AG09309 (cell line): ENCODE data around the gene MAP1A.

Source experiments
- DNase-seq: peaks from one replicate; pipeline ENCODE4 v3.0.0-alpha.2; 2010; ENCODE audit warnings: low read depth
- H3K4me3 ChIP-seq: 2 replicates; pipeline ENCODE4 v1.5.1; 2011; ENCODE audit warnings: mild to moderate bottlenecking, low read depth, low read length, moderate library complexity; ENCODE audit not compliant: control insufficient read depth
- TF ChIP-seq, protein P1 (sequence below): IDR thresholded peaks from 2 replicates; pipeline ENCODE4 v1.5.1; 2011; ENCODE audit warnings: mild to moderate bottlenecking, low read depth, low read length, inconsistent platforms; ENCODE audit not compliant: insufficient read depth, control insufficient read depth; ENCODE audit errors: missing control alignments

The MAP1A gene

DNA sequence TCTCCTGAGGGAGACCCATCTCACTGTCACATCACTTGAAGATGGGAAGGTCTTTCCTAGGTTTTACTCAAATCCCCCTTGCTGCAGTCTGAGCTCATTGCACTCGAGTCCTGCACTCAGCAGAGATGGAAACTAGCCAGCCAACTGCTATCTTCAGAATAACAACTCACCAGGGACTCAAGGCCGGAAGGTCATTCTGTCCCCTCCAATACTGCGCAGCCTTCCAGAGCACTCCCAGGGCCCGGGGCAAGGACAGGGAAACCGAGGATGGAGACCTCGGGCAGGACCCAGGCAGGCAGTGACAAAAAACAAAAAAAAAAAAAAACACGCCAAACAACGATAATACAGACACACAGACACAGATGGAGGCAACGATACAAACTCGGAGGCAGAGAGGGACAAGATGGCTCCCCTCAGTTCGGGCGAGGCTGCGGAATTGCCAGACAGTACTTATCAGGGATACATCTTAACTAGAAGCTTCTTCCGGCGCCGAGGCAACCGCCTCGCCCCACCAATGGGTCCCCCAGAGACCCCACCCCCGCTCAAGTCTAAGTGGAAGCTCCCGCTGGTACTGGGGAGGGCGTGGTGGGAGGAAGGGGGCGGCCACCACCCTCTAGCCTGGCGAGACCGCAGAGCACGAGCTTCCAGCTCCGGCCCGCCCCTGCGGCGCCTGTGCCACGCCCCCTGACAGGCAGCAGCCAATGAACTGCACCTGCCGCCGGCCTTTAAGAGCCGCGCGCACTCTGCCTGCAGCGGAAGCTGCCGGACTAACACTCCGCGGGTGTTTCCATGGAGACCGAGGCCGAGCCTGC lies 7.0 kb upstream of the MAP1A start:
- peak; percentile 93 for DNase-seq
- H3K4me3 ChIP-seq, result peak overlapping the region; percentile 60
- TF ChIP-seq, protein P1, sequence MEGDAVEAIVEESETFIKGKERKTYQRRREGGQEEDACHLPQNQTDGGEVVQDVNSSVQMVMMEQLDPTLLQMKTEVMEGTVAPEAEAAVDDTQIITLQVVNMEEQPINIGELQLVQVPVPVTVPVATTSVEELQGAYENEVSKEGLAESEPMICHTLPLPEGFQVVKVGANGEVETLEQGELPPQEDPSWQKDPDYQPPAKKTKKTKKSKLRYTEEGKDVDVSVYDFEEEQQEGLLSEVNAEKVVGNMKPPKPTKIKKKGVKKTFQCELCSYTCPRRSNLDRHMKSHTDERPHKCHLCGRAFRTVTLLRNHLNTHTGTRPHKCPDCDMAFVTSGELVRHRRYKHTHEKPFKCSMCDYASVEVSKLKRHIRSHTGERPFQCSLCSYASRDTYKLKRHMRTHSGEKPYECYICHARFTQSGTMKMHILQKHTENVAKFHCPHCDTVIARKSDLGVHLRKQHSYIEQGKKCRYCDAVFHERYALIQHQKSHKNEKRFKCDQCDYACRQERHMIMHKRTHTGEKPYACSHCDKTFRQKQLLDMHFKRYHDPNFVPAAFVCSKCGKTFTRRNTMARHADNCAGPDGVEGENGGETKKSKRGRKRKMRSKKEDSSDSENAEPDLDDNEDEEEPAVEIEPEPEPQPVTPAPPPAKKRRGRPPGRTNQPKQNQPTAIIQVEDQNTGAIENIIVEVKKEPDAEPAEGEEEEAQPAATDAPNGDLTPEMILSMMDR, result peak; percentile 38

DNA sequence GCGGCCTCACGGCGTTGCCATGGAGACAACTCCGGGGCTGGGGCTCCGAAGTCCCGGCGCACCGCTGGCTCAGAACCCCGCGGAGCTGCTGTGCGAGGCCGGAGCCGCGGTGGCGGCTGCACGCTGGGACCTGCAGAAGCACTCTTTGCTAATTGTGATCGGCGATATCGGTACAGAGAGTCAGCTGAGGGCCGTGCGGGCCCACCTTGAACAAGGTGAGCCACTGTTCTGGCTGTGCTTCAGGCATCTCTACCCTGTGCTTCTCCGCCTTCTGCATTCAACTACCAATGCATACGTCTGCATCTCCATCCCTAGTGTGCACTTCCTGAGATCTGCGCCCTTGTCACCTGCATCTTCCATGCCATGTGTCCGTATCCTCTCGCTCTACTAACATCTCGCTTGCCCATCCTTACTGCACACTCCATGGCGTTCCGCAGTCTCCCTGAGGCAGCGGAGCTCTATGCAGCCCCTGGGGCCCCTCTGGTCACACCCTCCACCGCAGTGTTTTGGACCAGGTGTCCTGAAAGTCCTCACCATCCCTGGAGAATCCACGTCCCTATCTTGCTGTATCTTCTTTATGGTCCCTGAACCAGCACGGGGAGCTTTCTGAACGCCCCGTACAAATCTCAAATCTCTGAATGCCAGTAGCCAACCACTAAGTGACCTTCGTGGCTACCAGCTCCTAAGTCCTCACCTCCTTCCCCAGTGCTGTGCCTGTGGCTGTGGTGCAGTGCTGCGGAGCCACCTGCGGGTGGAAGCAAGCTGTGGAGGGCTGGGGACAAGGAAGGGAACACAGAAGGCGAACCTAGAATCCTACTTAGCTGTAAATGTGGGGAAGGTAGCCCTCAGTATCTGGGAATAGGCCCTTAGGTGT lies 6.2 kb upstream of the MAP1A start:
- DNase-seq, result no peak
- H3K4me3 ChIP-seq, result peak overlapping the region; percentile 60
- TF ChIP-seq, protein P1, result peak; percentile 41

DNA sequence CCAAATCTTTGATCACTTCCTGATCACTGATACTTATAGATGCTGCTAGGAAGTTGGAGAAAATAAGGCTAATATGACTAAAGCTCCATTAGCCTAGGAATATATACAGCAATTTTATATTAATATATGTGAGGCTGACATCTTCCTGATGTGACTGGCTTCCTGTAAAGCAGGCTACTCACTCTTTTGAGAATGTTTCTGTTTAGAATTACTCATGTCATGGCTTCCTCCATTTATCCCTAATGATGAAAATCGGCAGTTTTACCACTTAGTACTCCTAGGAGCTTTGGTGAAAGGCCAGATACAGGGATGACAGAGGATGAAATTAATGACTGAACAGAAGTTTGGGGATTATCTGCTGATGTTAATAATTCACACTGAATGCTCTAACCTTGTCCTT lies 3.9 kb upstream of the MAP1A start:
- TF ChIP-seq, protein P1, result no peak

DNA sequence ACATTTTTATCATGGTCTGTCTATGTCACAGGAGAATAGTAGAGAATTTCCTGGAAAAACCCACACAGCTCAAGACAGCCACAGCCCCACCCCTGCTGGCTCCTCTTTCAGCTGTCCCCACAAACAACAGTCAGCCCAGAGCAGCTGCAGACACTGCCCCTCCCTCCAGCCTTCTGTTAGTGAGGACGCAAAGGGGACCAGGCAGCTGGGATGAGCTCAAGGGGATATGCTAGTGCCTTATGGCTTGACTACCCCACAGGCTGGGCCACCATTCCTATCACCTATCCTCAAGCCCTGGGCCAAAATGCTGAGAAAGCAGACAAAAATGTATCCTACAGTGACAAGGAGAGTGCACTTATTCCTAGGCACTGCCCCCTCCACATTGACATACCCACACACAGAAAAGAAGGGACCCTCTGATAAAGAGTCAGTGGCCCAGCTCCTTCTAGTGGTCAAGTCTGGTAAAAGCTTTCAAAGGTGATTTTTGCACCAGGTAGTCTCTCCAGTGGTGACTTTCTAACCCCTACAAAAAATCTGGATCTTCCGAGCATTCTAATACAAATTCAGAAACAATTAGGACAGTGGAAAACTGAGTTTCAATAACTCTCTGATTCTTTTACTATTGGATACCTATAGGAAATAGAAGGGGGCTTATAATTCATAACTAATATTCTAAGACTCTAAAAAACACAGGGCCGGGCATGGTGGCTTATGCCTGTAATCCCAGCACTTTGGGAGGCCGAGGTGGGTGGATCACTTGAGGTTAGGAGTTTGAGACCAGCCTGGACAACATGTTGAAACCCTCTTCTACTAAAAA lies 3.0 kb upstream of the MAP1A start:
- no peak for DNase-seq
- H3K4me3 ChIP-seq, result no peak overlapping the region
- TF ChIP-seq, protein P1, result peak; percentile 61

More for the DNA sequence above, 3.9 kb upstream of the MAP1A start:
- DNase-seq, result no peak
- no peak overlapping the region for H3K4me3 ChIP-seq

DNA sequence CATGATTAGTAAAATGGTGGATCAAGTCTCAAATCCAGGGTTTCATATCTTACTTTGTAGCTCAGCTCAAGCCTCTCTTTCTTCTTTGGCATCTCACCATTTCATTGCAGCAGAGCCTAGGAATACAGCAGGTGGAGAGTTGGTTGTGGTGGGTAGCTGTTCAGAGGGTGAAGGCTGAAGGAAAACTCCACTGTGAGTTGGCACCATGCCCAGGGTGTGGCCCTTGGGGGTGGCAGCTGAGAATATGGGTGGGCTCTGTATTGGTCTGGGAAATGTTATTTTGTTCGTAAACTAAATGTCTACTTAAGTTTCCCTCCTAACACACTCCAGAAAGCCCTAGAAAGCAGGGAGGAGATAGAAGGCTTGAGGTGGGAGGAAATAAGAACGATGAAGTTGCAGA lies 1.7 kb upstream of the MAP1A start:
- H3K4me3 ChIP-seq, result no peak overlapping the region
- DNase-seq, result no peak
- TF ChIP-seq, protein P1, result no peak

DNA sequence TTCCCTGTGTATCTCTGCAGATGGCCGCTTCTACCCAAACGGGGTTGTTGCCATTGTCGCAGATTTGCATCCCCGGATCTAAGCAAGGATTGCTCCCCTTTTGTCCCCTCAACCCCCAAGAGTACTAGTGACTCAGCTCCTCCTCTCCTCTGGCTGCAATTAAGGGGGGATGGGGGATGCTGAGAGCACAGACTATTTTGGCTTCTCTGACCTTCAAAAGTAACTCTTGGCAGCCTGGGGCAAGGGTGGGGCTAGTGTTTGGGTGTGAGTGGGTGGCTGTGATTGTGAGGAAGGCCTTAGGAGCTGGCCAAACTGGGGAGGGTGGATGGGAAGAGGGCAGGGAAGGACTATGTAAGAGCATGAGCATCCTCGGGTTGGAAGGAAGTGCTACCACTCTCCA lies 1.2 kb upstream of the MAP1A start:
- TF ChIP-seq, protein P1, result no peak
- DNase-seq, result no peak
- H3K4me3 ChIP-seq, result peak overlapping the region; percentile 91
